CD4-positive, alpha-beta T cell treated with Interleukin-15 for 4 hours (primary cell): ENCODE data around the gene PLBD1.

Experiments used
- DNase-seq: peaks from one replicate; pipeline ENCODE4 v3.0.0-alpha.2; 2020; ENCODE audit warnings: low spot score

The PLBD1 gene

DNA sequence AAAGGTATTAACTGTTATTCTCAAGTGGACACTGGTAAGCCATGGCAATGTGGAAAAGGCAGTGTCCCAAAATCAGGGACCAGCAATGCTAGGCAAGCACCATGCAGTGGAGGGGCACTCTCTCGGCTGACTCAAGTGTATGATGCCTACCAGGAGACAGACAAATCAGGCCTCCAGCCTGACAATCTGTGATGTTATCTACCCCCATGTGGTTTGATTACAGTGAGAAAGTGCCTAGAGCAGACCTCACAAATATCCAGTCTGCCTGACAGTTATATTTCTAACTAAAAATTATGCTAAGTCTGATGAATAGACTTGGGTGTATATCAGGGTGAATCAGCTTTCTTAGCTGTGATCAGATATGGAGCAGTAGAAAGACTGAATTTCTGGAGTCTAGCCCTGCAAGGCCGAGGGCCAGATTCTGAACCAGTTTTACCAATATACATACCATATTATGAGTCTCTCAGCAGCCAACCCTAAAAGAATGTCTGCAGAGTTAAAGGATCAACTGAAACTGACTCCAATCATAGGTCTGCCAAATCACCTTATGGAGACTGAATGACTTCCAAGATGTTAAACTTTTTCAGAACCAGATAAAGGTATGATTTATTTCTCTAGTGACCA, 3.2 kb downstream of the PLBD1 start:
- no peak for DNase-seq

DNA sequence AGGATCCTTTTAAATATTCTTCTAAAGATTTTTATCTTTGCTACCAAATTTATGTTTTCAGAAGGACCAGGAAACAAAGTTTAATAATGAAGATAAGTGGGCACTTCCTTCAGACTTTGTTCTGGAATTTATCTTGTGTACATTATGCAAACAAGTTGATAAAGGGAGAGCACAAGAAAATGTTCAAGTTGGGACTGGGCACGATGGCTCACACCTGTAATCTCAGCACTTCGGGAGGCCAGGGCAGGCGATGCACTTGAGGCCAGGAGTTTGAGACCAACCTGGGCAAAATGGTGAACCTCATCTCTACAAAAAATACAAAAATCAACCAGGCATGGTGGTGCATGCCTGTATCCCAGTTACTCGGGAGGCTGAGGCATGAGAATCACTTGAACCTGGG, 4.6 kb downstream of the PLBD1 start:
- DNase-seq, result no peak

DNA sequence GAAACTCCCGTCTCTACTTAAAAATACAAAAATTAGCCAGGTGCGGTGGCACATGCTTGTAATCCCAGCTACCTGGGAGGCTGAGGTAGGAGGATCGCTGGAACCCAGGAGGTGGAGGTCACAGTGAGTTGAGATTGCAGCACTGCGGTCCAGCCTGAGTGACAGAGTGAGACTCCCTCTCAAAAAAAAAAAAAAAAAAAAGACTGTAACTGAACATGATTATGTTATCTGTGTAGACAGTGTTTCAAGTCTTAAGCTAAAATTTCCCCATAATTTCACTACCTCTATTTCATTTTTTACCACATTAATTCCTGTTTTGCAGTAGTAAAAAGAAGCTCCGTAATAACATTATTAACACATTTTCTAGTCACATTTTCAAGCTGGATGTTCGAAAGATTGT, 5.4 kb downstream of the PLBD1 start:
- no peak for DNase-seq

DNA sequence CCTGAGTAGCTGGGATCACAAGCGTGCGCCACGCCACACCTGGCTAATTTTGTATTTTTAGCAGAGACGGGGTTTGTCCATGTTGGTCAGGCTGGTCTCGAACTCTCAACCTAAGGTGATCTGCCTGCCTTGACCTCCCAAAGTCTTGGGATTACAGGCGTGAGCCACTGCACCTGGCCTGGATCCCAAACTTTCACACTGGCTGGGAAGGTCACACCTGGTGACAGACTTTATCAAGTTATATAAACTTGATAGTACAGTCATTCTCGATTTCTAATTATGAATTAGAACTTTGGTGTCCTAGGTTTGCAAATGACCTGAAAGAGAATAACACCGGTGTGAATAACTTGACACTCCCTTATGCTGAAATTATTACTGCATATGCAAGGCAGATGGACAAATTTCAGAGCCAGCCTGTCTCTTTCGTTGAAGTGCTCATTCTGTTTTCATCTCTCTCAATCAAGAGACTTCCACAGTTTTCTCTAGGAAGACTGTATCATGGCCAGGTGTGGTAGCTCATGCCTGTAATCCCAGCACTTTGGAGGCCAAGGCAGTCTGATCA, 5.9 kb downstream of the PLBD1 start:
- DNase-seq, result no peak

DNA sequence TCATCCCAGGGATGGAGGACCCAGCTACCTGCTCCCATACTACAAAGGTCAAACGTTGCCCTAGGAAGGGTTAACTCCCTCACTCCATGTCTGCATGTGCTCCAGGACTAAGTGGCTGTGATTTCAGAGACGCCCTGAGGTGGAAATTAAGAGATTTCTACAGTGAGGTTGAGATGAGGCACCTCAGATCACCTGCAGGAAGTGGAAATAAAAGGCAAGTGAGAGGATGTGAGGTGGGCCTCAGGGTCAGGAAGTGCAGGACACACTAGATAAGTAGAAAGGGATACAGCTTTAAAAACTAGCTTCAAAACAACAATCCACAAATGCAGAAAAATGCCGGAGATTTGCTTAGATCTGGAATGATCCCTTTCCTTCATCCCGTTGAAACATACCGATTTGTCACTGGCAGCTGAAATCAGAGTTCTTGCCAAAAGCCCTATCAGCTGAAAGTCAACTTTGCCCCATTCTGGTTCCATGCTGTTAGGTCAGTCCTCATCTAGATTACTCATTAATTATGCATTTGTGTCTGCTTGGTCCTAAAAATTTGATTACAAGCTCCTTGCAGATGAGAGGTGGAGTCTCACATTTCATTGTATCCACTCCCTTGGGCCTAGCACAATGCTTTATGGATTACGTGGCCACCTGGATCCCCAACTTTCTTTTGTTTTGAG, 6.6 kb downstream of the PLBD1 start:
- no peak for DNase-seq

DNA sequence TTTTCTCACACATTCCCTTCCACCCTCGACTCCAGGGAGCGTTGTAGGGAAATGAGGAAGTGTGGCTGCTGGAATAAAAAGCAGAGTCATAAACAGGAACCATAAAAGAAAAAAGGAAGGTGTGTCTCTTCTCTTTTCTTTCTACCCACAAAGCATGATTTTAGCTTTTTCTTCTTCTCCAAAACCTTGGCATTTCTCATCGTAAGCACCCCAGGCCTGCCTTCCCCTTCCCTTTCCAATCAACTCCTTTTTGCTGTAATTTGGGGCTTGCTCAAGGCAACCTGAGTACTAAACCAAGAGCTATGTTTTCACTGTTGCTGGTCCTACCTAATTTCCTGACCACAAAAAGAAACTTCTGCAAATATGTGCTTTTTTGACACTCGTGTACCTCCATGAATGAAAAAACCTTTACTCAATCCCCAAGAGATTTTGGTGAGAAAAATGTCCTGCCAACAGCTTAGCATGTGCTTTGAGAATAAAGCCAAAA, 9.2 kb downstream of the PLBD1 start:
- DNase-seq, result no peak

DNA sequence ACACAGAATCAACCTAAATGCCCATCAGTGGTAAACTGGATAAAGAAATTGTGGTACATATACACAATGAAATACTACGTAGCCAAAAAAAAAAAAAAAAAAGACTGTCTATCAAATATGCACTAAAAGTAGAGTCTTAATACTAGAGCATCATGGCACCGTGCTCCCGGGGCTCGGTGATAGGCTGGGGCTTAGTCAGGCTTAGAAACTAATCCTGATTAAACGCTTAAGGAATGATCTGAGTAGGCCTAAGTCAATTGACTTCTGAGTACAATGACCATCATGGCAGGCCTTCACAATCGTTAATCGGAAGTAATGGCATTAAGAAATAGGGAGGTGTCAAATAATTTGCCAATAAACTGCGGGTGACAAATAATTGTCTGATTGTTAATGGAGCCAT, 9.7 kb downstream of the PLBD1 start:
- DNase-seq, result no peak

DNA sequence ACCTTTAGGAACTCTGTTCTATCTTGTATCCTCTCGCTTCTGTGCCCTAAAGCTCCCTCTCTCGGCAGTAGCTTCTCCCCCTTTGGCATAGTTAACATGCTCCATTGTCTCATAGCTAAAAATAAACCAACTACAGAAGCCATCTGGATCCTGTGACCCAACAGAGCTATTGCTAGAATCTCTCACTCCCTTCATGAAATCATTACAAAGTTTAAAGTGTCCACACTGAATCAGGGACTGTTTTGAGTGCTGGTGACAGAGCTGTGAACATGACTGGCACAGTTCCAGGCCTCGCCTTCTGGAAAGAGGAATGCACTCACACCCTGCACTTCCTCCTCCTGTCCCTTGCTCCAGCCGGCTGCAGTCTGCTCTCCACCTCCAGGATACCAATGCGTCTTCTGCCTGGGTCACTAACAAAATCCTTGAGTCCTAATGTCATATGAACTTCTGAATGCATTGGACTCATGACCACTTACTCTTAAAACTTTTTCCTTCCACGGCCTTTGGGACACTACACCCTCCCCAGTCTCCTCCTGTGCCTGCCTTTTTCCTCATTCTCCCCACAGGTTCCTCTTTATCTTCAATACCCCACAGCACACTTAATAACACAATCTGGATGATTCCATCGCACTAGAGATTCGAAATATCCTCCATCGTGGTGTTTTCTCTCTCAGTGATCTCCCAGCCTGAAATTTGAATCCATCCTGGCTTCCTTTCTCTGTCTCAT, 13.2 kb downstream of the PLBD1 start:
- no peak for DNase-seq

DNA sequence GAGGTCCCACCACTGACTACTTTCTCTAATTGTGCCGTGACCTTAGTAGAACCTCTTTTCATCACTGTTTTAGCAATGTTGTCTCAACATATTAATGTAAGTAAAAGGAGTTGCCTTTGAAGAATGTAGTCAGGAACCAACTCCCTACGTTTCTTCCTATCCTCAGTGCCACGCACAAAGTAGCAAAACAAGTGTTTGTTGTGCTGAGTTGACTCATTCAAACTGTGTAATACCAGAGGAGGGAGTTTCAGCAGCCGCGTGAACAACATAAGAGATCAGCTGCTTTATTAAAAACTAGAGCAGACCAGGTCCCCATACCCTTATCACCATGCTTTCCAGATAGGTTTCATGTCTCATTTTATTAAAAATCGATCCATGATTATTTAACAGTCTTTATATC, 19.1 kb downstream of the PLBD1 start:
- DNase-seq, result no peak

DNA sequence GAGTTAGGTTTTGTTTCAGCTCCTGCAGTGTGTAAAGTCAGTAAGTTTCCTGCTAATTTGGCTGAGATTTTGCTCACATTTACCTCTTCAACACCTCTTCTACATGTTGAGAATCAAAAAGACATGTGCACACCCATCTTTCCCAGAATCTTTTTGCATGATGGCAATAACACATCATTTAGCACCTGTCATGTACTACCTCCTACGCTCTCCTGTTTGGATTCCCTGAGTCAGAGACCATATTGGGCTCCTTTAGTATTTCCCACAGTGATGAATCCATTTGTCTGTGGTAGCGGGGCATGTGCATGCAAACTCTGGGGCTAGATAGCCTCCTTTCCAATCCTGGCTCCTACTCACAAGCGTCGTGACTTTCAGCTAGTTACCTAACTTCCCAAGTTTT, 20.1 kb downstream of the PLBD1 start:
- no peak for DNase-seq

DNA sequence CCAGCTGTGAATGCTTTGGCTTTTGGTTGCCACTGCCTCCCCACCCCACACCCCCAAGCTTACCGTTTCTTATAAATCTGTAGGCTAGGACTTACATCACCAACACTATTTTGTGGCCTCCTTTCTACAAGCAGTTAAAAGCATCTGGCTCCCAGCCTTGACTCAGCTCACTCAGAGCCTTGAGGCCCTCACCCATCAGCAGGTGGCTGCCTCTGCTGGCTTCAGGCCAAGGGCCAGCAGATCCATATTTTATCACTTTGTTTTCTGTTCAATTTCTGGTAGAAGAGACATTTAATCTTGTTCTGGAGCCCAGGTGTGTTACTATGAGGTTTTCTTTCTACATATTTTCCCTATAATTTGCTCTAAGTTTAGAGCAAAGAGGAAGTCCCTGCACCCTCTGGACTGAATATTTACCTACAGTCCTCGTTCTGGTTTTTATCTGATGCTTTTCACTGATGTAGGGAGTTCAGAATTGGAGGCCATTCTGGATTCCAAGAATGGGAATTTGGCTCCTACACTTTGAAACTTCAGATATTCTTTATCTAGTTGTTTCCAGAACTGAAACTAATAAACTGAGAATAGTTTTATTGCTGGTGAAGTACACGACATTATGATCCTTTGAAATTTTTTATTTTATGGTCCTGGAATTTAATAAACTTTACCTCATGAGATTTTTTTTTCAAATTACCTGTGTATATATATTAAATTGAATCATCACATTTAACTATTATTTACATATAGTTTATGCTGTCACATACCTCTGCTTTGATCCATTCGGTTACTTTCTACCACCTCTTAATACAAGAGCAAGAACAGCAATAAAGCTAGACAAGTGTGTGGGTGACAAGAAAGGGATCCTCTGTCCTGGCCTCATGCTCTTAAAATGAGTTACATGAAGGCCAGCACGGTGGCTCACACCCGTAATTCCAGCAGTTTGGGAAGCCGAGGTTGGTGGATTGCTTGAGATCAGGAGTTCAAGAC, 22.2 kb downstream of the PLBD1 start:
- no peak for DNase-seq

DNA sequence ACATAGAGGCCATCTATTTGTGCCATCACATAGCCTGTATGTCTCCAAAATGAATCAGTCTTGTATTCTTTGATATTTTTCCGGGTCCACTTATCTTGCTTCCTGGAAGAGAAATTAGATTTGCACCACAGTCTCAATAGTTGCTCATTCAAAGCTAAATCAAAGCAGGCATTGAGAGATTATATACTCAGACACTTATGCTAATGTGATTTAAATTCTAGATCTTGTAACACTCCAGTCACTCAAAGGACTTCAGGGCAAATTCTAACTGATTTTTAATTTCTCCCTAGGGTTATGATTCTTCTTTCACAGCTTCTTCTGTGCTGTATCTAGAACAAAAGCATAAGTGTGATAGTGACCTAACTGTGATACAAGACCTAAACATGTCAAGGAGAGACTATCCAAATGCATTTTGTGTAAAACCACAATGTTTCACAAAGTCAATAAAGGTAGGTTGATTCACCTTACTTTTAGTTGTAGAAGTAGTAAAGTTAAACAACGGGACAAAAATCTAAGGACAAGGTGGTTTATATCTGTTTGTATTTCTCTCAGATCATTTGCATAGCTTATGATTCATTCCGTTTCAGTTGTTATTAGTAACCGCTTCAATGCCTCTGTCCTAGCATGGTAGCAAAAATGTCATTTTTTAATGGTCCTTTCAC, 26.8 kb downstream of the PLBD1 start:
- no peak for DNase-seq

DNA sequence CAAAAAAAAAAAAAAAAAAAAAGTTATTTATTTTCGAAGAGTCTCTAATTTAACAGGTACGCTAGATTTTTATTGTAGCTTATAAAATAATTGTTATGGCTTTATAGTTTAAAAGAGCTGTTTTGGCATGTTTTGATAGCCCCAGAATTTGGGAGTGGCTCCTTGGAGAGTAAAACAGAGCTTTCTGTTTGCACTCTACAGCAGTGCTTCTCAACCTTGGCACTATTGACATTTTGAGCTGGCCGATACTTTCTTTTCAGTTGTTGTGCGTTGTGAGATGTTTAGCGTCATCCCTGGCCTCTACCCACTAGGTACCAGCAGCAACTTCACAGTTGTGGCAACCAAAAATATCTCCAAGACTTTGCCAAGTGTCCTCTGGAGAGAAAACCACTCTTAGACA, 30.6 kb downstream of the PLBD1 start:
- no peak for DNase-seq

DNA sequence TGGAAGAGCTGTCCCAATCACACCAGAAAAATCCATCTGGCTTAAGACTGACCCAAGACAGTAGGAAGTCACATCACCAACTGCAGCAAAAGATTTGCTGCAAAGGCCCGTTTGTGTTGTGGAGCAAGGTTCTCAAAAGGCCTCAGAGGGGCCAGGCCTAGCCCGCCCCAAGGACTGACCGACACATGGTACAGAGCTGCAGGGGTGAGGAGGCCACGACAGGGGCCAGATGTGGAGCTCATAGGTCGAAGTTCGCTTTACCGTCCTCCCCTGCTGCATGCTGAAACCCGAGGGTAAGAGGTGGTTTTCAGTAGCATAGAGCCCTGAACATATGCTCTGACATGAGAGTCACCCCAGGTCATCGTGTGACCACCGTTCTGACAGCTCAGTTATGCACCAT, 35.5 kb downstream of the PLBD1 start:
- no peak for DNase-seq

DNA sequence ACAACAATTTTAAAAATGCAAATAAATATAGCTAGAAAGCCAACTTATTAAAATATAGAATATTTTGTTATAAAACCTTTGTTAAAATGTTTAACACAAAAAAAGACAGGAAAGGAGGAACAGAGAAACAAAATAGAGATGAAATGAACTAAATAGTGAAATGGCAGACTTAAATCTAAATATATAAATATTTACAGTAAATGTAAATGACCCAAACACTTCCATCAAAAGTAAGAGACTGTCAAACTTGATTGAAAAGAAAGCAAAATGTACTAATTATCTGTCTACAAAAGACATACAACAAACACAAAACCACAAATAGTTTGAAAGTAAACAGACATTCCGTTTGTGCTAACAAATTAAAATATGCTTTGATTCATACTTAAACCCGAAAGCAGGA, 41.7 kb downstream of the PLBD1 start:
- no peak for DNase-seq

DNA sequence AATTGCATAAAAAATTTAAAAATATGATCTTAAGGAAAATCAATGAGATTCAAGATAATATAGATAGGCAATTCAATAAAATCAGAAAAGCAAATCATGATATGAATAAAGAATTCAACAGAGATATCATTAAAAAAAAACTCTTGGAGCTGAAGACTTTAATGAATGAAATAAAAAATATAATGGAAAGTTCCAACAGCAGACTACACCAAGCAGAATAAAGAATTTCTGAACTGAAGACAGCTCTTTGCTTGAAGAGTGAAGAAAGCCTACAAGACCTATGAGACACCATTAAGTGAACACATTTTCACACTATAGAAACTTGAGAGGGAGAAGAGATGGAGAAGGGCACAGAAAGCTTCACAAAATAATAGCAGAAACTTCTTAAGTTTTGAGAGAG, 45.9 kb downstream of the PLBD1 start:
- no peak for DNase-seq

DNA sequence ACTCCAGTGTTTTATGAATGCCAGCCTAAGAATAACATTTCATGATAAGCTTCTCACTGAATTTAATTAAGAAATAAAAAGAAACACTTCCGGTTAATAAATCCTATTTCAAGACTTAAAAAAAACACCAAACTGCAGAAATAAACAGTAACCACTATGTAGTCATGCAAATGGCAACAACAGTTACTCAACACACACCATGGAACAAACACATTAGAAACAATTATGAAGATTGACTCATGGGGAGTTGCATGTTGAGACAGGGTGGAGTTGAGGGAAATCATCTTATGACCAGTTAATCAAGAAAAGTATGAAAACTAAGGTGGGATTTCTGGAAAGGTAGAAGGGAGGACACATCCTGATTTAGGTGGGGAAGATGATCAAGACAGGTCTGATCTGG, 52.7 kb downstream of the PLBD1 start:
- DNase-seq, result no peak

DNA sequence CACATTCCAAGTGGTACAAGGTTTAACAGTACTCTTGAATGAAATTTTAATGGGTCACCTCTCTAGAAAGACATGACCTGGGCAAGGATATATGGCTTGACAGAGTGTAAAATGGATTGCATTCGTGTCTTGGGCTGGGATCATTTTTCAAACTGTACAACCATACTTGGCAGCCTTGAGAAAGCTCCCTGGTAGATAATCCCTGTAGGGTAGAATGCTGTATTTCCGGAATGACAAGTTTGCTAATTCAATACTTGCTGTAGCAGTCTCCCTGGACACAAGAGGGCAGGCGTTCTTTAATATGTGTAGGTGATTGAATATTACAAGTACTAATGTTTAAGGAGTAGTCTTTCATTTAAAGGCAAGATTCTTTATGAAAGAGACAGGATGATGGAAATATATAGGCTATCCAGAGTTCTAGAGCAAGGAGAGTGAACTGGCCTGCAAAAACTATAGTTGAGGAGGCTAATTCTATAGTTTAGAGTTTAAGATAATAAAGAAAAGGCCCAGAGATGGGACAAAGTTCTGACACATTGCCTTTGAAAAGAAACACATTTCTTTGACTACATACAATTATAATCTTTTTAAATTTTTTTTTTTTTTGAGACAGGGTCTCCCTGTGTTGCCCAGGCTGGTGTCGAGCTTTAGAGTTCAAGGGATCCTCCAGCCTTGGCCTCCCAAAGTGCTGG, 53.4 kb downstream of the PLBD1 start:
- DNase-seq, result no peak

DNA sequence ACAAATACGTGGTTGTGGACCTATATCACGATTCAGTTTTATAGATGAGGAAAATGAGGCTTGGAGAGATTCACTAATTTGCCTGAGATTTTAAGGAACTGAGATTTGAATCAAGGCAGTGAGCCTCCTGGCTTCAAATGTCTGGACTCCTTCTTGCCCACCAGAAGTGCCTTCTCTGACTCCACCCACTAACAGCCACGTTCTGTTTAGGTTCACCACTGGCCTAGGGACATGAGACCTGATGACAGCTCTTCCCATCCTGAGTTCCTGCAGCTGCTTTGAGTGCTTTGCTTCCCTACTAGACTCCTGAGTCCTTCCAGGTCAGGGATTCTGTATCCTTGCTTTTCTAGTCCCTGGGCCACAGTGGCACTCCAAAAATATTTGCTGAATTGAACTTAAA, 57.1 kb downstream of the PLBD1 start:
- no peak for DNase-seq
